A673 (cell line): ENCODE results near the gene ART1.

Experiments used
- EZH2 ChIP-seq: fragments of 200-600 bp; sonication (generic); IDR thresholded peaks from 2 replicates; pipeline ENCODE4 v1.6.1; 2017; ENCODE audit warnings: borderline replicate concordance, low read depth, mild to moderate bottlenecking, mixed read lengths, antibody characterized with exemption, low read length; ENCODE audit not compliant: poor library complexity, severe bottlenecking
- TF ChIP-seq, protein P1 (sequence below): fragments of 300-800, 200-600 bp; sonication (generic); conservative IDR thresholded peaks from 2 replicates; pipeline ENCODE4 v1.5.1; 2017; ENCODE audit warnings: low read depth, mild to moderate bottlenecking, antibody characterized with exemption, low read length, moderate library complexity, mixed read lengths

DNA sequence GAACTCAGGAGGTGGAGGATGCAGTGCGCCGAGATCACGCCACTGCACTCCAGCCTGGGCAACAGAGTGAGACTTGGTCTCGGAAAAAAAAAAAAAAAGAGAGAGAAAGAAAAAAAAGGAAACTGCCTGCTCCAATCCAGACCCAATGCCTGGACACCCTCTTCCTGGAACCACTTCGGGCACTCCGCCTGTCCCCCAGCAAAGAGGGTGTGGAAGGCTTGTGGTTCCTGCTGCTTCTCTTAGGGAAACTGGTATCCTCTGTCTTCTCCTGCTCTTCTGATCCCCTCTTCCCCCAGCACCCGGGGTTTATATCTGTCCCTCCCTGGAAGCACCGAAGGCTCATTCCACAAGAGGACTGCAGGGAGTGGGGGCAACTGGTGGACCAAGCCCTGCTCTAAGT lies 13.3 kb downstream of the ART1 start:
- no peak for TF ChIP-seq EZH2
- TF ChIP-seq, protein P1, sequence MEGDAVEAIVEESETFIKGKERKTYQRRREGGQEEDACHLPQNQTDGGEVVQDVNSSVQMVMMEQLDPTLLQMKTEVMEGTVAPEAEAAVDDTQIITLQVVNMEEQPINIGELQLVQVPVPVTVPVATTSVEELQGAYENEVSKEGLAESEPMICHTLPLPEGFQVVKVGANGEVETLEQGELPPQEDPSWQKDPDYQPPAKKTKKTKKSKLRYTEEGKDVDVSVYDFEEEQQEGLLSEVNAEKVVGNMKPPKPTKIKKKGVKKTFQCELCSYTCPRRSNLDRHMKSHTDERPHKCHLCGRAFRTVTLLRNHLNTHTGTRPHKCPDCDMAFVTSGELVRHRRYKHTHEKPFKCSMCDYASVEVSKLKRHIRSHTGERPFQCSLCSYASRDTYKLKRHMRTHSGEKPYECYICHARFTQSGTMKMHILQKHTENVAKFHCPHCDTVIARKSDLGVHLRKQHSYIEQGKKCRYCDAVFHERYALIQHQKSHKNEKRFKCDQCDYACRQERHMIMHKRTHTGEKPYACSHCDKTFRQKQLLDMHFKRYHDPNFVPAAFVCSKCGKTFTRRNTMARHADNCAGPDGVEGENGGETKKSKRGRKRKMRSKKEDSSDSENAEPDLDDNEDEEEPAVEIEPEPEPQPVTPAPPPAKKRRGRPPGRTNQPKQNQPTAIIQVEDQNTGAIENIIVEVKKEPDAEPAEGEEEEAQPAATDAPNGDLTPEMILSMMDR = no peak
